ENCODE results near the gene TSKS. TPM values are rescaled to one million over a fixed set of nuclear protein-coding genes. Genes with fewer than 3 reads are reported as not detected.
"Not testable (repeated sequence)": the region's sequence is repeated elsewhere in the genome, so short reads cannot be mapped to it uniquely, and the experiment has no call there.

TSKS gene
- total RNA-seq, 1 donor from 2014 or later, result not detected

DNA sequence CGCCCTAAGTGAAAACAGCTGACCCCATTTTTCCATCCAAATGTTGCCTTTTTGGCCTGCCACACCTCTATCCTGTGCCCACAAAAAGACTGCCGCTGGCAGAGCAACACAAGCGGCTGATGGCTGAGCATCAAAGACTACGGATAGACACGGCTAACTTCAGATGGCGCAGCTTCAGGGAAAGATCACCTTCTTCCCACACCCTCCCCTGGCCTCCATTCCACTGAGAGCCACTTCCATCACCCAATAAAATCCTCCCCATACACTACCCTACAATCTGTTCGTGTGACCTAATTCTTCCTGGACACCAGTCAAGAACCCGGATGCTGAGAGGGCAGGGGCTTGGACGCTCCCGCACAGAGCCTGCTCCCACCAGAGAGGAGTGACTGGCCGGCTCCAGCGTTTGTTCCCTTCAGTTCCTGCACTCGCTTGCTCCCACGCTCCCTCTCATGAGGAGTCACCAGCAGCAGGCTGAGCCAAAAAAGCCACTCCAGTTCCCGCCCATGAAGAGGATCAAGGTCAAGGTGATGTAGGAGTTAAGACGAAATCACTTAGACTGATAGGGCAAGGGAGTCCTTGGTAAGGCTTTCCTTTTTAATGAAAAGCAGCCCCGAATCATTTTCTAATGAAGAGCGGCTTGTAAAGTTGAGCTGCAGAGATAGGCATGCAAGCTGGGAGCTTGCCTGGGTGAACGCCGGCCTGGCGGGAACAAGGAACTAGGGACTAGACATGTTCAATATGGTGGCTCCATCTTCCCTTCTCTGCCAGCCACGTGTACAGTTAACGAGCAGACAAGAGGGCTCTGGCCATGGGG lies 35.7 kb downstream of the TSKS start:
- intact Hi-C loops (cut with DNase I), result no loop called here
- Histone ChIP-seq H3K36me3 (no peaks in the 10 kb centered on the region), H3K9me3 (no peaks in the 10 kb centered on the region), H3K27ac (no peak overlapping the region), H3K27me3 (no peaks in the 10 kb centered on the region), H3K4me3 (no peak overlapping the region), H3K4me1 (peaks cover 0 to 6% of the 10 kb centered on the region in 2 donors)
- no peak for DNase-seq (ENCODE audit: low spot score in 2 of 2)
- TF ChIP-seq, protein P1, sequence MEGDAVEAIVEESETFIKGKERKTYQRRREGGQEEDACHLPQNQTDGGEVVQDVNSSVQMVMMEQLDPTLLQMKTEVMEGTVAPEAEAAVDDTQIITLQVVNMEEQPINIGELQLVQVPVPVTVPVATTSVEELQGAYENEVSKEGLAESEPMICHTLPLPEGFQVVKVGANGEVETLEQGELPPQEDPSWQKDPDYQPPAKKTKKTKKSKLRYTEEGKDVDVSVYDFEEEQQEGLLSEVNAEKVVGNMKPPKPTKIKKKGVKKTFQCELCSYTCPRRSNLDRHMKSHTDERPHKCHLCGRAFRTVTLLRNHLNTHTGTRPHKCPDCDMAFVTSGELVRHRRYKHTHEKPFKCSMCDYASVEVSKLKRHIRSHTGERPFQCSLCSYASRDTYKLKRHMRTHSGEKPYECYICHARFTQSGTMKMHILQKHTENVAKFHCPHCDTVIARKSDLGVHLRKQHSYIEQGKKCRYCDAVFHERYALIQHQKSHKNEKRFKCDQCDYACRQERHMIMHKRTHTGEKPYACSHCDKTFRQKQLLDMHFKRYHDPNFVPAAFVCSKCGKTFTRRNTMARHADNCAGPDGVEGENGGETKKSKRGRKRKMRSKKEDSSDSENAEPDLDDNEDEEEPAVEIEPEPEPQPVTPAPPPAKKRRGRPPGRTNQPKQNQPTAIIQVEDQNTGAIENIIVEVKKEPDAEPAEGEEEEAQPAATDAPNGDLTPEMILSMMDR (IDR thresholded peaks at IDR 0.05), result no peak

DNA sequence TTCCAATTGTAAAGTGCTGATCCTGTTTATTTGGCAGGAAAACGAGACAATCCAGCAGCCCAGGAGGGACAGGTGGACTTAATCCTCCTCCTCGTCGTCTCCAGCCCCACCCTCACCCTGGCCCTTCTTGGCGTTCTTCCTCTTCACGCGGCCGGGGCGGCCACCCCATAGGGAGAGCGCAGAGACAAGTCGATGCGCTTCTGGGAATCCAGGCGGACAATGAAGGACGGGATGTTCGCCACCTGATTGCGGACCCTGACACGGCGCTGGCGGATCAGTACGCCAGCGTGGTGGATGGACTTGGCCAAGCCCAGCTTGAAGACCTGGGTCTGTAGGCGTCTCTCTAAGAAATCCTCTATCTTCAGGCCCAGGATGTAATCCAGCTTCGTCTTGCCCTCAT lies 43.7 kb downstream of the TSKS start:
- H3K36me3 ChIP-seq; intact Hi-C loops (cut with DNase I); H3K9me3 ChIP-seq; H3K27me3 ChIP-seq; H3K4me1 ChIP-seq; H3K27ac ChIP-seq; DNase-seq (ENCODE audit: low spot score in 2 of 2); H3K4me3 ChIP-seq: not testable (repeated sequence)

DNA sequence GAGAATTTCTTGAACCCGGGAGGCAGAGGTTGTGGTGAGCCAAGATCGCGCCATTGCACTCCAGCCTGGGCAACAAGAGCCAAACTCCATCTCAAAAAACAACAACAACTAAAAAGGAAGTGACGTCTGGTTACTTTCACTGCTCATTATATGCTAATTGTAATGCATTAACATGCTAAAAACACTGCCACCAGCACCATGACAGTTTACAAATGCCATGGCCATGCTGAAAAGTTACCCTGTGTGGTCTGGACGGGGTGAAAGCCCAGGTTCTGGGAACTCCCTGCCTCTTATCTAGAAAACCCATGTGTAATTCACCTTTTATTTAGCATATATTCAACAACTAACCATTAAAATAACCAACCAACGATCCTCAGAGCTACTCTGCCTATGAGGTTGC lies 44.1 kb downstream of the TSKS start:
- DNase-seq (ENCODE audit: low spot score in 2 of 2), result no peak
- intact Hi-C loops (cut with DNase I), result no loop called here
- no peaks in the 10 kb centered on the region for H3K27me3 ChIP-seq
- no peaks in the 10 kb centered on the region for H3K4me1 ChIP-seq
- H3K9me3 ChIP-seq, result no peaks in the 10 kb centered on the region
- TF ChIP-seq, protein P1 (IDR thresholded peaks at IDR 0.05), result no peak
- H3K27ac ChIP-seq, result no peak overlapping the region
- H3K36me3 ChIP-seq, result no peaks in the 10 kb centered on the region
- H3K4me3 ChIP-seq, result no peak overlapping the region

DNA sequence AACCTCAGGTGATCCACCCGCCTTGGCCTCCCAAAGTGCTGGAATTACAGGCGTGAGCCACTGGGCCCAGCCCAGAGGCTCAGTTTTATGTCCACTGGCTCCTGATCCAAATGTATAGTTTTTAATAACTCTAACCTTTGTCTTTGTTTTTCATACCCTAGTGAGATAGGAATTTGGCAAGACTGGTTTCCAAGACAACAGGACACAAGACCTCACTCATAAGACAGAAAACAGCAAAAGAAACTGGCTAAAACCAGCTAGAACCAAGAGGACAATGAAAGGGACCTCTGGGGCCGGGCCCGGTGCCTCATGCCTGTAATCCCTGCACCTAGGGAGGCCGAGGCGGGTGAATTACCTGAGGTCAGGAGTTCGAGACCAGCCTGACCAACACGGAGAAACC lies 44.6 kb downstream of the TSKS start:
- Histone ChIP-seq H3K9me3 (no peaks in the 10 kb centered on the region), H3K4me1 (no peaks in the 10 kb centered on the region), H3K27me3 (no peaks in the 10 kb centered on the region), H3K27ac (no peak overlapping the region), H3K4me3 (no peak overlapping the region), H3K36me3 (no peaks in the 10 kb centered on the region)
- no peak for DNase-seq (ENCODE audit: low spot score in 2 of 2)
- intact Hi-C loops (cut with DNase I), result no loop called here
- TF ChIP-seq, protein P1 (IDR thresholded peaks at IDR 0.05), result no peak

DNA sequence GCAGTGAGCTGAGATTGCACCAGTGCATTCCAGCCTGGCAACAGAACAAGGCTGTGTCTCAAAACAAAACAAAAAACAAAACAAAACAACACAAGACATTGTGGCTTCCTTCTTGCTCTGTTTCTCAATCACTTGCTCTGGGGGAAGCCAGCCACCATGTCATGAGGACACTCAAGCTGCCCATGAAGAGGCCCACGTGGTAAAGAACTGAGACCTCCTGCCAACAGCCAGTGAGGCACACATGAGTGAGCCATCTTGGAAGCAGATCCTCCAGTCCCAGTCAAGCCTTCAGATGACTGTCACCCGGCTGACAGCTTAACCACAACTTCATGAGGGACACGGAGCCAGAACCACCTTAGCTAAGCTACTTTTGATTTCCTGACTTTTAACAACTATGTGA lies 47.0 kb downstream of the TSKS start:
- intact Hi-C loops (cut with DNase I), result no loop called here
- H3K27me3 ChIP-seq, result no peaks in the 10 kb centered on the region
- H3K4me1 ChIP-seq, result no peaks in the 10 kb centered on the region
- no peak overlapping the region for H3K27ac ChIP-seq
- DNase-seq (ENCODE audit: low spot score in 2 of 2), result no peak
- no peaks in the 10 kb centered on the region for H3K9me3 ChIP-seq
- H3K36me3 ChIP-seq, result no peaks in the 10 kb centered on the region
- no peak overlapping the region for H3K4me3 ChIP-seq
- TF ChIP-seq, protein P1 (IDR thresholded peaks at IDR 0.05), result no peak

DNA sequence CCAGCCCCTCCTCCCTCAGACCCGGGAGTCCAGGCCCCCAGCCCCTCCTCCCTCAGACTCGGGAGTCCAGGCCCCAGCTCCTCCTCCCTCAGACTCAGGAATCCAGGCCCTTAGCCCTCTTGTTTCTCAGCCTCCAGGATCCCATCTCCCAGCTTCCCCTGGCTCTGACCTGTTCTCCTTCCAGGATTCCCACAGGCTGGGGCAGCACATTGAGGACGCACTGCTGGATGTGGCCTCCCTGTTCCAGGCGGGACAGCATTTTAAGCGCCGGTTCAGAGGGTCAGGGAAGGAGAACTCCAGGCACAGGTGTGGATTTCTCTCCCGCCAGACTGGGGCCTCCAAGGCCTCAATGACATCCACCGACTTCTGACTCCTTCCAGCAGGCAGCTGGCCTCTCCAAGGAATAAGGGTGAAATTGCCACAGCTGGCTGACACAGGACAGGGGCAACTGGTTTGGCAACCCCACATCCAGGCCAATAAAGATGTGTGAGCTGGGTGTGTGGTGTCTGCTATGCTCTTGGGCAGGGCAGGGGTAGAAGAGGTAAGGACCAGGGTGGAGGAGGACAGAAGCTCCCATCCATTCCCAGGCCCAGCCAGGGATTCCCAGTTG lies 49.8 kb downstream of the TSKS start:
- no peaks in the 10 kb centered on the region for H3K9me3 ChIP-seq
- H3K27ac ChIP-seq, result no peak overlapping the region
- H3K4me1 ChIP-seq, result no peaks in the 10 kb centered on the region
- no peaks in the 10 kb centered on the region for H3K36me3 ChIP-seq
- no peak for DNase-seq (ENCODE audit: low spot score in 2 of 2)
- H3K4me3 ChIP-seq, result no peak overlapping the region
- TF ChIP-seq, protein P1 (IDR thresholded peaks at IDR 0.05), result no peak
- no peaks in the 10 kb centered on the region for H3K27me3 ChIP-seq
- intact Hi-C loops (cut with DNase I), result no loop called here

Data from ascending aorta (tissue), 2 donors.